K562 (cell line): ENCODE data around the gene GSS. TPM values are rescaled to one million over a fixed set of nuclear protein-coding genes. Genes with fewer than 3 reads are reported as not detected.
A peak's percentile ranks its signal among the peaks of the same experiment; 100 is the strongest.

Experiments
- ATF1 ChIP-seq, 2 experiments: fragments of 450-650 bp in 1 of 2; IDR thresholded peaks; 2 replicates each; pipeline ENCODE4 v1.6.1; 2016; ENCODE audit warnings: missing compliant biosample characterization in 1 of 2, missing genetic modification characterization in 1 of 2
- CBX5 ChIP-seq: IDR thresholded peaks from 2 replicates; pipeline ENCODE4 v1.6.1; 2014; ENCODE audit warnings: low read depth, borderline replicate concordance
- EHMT2 ChIP-seq: fragments of 450-650 bp; IDR thresholded peaks from 2 replicates; pipeline ENCODE4 v1.6.1; 2018; ENCODE audit warnings: antibody characterized with exemption
- GTF3C2 ChIP-seq: IDR thresholded peaks from 3 replicates; pipeline ENCODE4 v1.6.1; 2011; ENCODE audit warnings: borderline replicate concordance, mild to moderate bottlenecking, moderate library complexity; ENCODE audit not compliant: insufficient read length; ENCODE audit errors: extremely low read depth
- HINFP ChIP-seq: fragments of 450-650 bp; conservative IDR thresholded peaks from 2 replicates; pipeline ENCODE4 v1.6.1; 2016; ENCODE audit warnings: missing genetic modification characterization, low read depth, mild to moderate bottlenecking, control low read depth, missing compliant biosample characterization
- ILK ChIP-seq: fragments of 450-650 bp; IDR thresholded peaks from 2 replicates; pipeline ENCODE4 v1.6.1; 2016; ENCODE audit warnings: missing genetic modification characterization, low read depth, mild to moderate bottlenecking, missing compliant biosample characterization, moderate library complexity, borderline replicate concordance
- KLF1 ChIP-seq: fragments of 450-650 bp; IDR thresholded peaks from 2 replicates; pipeline ENCODE4 v1.6.1; 2016; ENCODE audit warnings: missing genetic modification characterization, missing compliant biosample characterization
- PBX2 ChIP-seq, 2 experiments: IDR thresholded peaks in 1 of 2; conservative IDR thresholded peaks in 1 of 2; 2 replicates each; pipeline ENCODE4 v1.6.1; 2016; ENCODE audit warnings: low read depth in 2 of 2, mild to moderate bottlenecking in 1 of 2, missing compliant biosample characterization in 1 of 2, missing genetic modification characterization in 1 of 2, moderate library complexity in 1 of 2
- PHF21A ChIP-seq: fragments of 450-650 bp; IDR thresholded peaks from 2 replicates; pipeline ENCODE4 v1.6.1; 2017; ENCODE audit warnings: low read depth, borderline replicate concordance
- SNRNP70 ChIP-seq: fragments of 200-400 bp; formaldehyde crosslinking; optimal IDR thresholded peaks from 2 replicates; pipeline ENCODE3; 2017; ENCODE audit warnings: low read depth, low read length
- ZNF140 ChIP-seq: fragments of 250-450 bp; sonication (Bioruptor Pico); IDR thresholded peaks from 2 replicates; pipeline ENCODE4 v1.8.0; 2021; ENCODE audit warnings: moderate library complexity, mild to moderate bottlenecking, inconsistent platforms
- ZNF282 ChIP-seq: sonication (generic); formaldehyde crosslinking; IDR thresholded peaks from 2 replicates; pipeline ENCODE4 v1.8.1; 2023; ENCODE audit warnings: missing genetic modification reagents
- ZNF507 ChIP-seq: conservative IDR thresholded peaks from 2 replicates; pipeline ENCODE4 v1.6.1; 2017; ENCODE audit warnings: missing genetic modification characterization, missing compliant biosample characterization
- ZNF551 ChIP-seq: fragments of 250-450 bp; sonication (Bioruptor Pico); IDR thresholded peaks from 2 replicates; pipeline ENCODE4 v1.5.0; 2021; ENCODE audit warnings: mild to moderate bottlenecking, moderate library complexity
- ZNF583 ChIP-seq: fragments of 250-450 bp; sonication (Bioruptor Pico); IDR thresholded peaks from 2 replicates; pipeline ENCODE4 v1.4.0; 2020
- polyA plus RNA-seq, 8 experiments: library from polyadenylated mRNA; depleted of rRNA in 4 of 8; stranded (reverse) in 5 of 8; unstranded in 3 of 8; fragments of >200 nt; fragmentation: Nextera tagmentation in 2 of 8; fragmentation: Illumina TruSeq in 1 of 8; extraction: Ambion mirVana in 2 of 8; extraction: Trizol in 1 of 8; gene quantifications; 2 replicates each; pipeline versions ENCODE4 v1.2.1 to v1.2.3, GENCODE V29; 2011 to 2014; ENCODE audit warnings: inconsistent platforms in 1 of 8, missing spikeins in 1 of 8
- total RNA-seq, 7 experiments: library from RNA; depleted of rRNA in 6 of 7; stranded (reverse); fragments of >200 nt in 6 of 7; fragmentation: Illumina TruSeq in 2 of 7; extraction: Trizol in 2 of 7; gene quantifications; 2 replicates each; pipeline versions ENCODE4 v1.2.1 to v1.2.3, GENCODE V29; 2011 to 2021; ENCODE audit warnings: low replicate concordance in 1 of 7
- TF ChIP-seq, protein P1 (sequence below): fragments of 450-650 bp; IDR thresholded peaks from 2 replicates; pipeline ENCODE4 v1.6.1; 2016
- TF ChIP-seq, protein P2 (sequence below): fragments of 450-650 bp; formaldehyde crosslinking; IDR thresholded peaks from 2 replicates; pipeline ENCODE4 v1.4.0; 2022; ENCODE audit warnings: missing genetic modification characterization

GSS gene
- total and polyA plus RNA-seq, 9 of the 15 experiments (the other 6 are each of a cell fraction or from before 2014, with no cell fraction given) = 18.4 to 165 (median 89.4) TPM

GRCh38 chr20:34955231-34956040 lies at the start of gene GSS, which contains the start of gene MYH7B (continued):
- TF ChIP-seq HINFP = no peak
- TF ChIP-seq ZNF507 (tag) = no peak
- no peak for TF ChIP-seq KLF1
- no peak for TF ChIP-seq ZNF583
- no peak for TF ChIP-seq PHF21A
- TF ChIP-seq ZNF140 = no peak
- TF ChIP-seq PBX2 (CRISPR knock-in tag; IDR thresholded peaks at IDR 0.05; ENCODE audit: low read depth) = no peak
- no peak for TF ChIP-seq PBX2 (tag; conservative IDR thresholded peaks at IDR 0.05; ENCODE audit: low read depth)
- TF ChIP-seq CBX5 = no peak
- TF ChIP-seq ILK = no peak
- no peak for TF ChIP-seq ZNF551 (CRISPR knock-in tag)
- no peak for TF ChIP-seq SNRNP70
- TF ChIP-seq GTF3C2 = no peak
- no peak for TF ChIP-seq ATF1 (CRISPR knock-in tag; IDR thresholded peaks at IDR 0.05)
- peak; percentile 82; the same call in 1 of the 2 replicates for TF ChIP-seq ATF1 (tag; IDR thresholded peaks at IDR 0.05)
- TF ChIP-seq, protein P1, sequence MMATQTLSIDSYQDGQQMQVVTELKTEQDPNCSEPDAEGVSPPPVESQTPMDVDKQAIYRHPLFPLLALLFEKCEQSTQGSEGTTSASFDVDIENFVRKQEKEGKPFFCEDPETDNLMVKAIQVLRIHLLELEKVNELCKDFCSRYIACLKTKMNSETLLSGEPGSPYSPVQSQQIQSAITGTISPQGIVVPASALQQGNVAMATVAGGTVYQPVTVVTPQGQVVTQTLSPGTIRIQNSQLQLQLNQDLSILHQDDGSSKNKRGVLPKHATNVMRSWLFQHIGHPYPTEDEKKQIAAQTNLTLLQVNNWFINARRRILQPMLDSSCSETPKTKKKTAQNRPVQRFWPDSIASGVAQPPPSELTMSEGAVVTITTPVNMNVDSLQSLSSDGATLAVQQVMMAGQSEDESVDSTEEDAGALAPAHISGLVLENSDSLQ = peak; percentile 71
- TF ChIP-seq, protein P2, sequence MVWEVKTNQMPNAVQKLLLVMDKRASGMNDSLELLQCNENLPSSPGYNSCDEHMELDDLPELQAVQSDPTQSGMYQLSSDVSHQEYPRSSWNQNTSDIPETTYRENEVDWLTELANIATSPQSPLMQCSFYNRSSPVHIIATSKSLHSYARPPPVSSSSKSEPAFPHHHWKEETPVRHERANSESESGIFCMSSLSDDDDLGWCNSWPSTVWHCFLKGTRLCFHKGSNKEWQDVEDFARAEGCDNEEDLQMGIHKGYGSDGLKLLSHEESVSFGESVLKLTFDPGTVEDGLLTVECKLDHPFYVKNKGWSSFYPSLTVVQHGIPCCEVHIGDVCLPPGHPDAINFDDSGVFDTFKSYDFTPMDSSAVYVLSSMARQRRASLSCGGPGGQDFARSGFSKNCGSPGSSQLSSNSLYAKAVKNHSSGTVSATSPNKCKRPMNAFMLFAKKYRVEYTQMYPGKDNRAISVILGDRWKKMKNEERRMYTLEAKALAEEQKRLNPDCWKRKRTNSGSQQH (CRISPR knock-in tag) = peak; percentile 95
- no peak for TF ChIP-seq EHMT2
- TF ChIP-seq ZNF282 (CRISPR knock-in tag) = no peak
